AG09309 (cell line): ENCODE results near the gene SYCP3.
"Not testable (repeated sequence)": the region's sequence is repeated elsewhere in the genome, so short reads cannot be mapped to it uniquely, and the experiment has no call there.

ENCODE experiments used
- DNase-seq: peaks from one replicate; pipeline ENCODE4 v3.0.0-alpha.2; 2010; ENCODE audit warnings: low read depth
- H3K4me3 ChIP-seq: 2 replicates; pipeline ENCODE4 v1.5.1; 2011; ENCODE audit warnings: mild to moderate bottlenecking, low read depth, low read length, moderate library complexity; ENCODE audit not compliant: control insufficient read depth
- TF ChIP-seq, protein P1 (sequence below): IDR thresholded peaks from 2 replicates; pipeline ENCODE4 v1.5.1; 2011; ENCODE audit warnings: mild to moderate bottlenecking, low read depth, low read length, inconsistent platforms; ENCODE audit not compliant: insufficient read depth, control insufficient read depth; ENCODE audit errors: missing control alignments

The SYCP3 gene

GRCh38 chr12:101694986-101695385 lies 44.3 kb downstream of the SYCP3 start:
- DNase-seq: no peak
- TF ChIP-seq, protein P1, sequence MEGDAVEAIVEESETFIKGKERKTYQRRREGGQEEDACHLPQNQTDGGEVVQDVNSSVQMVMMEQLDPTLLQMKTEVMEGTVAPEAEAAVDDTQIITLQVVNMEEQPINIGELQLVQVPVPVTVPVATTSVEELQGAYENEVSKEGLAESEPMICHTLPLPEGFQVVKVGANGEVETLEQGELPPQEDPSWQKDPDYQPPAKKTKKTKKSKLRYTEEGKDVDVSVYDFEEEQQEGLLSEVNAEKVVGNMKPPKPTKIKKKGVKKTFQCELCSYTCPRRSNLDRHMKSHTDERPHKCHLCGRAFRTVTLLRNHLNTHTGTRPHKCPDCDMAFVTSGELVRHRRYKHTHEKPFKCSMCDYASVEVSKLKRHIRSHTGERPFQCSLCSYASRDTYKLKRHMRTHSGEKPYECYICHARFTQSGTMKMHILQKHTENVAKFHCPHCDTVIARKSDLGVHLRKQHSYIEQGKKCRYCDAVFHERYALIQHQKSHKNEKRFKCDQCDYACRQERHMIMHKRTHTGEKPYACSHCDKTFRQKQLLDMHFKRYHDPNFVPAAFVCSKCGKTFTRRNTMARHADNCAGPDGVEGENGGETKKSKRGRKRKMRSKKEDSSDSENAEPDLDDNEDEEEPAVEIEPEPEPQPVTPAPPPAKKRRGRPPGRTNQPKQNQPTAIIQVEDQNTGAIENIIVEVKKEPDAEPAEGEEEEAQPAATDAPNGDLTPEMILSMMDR: no peak
- no peak overlapping the region for H3K4me3 ChIP-seq

GRCh38 chr12:101694297-101694848 lies 44.9 kb downstream of the SYCP3 start:
- TF ChIP-seq, protein P1: no peak
- no peak for DNase-seq
- no peak overlapping the region for H3K4me3 ChIP-seq

DNA sequence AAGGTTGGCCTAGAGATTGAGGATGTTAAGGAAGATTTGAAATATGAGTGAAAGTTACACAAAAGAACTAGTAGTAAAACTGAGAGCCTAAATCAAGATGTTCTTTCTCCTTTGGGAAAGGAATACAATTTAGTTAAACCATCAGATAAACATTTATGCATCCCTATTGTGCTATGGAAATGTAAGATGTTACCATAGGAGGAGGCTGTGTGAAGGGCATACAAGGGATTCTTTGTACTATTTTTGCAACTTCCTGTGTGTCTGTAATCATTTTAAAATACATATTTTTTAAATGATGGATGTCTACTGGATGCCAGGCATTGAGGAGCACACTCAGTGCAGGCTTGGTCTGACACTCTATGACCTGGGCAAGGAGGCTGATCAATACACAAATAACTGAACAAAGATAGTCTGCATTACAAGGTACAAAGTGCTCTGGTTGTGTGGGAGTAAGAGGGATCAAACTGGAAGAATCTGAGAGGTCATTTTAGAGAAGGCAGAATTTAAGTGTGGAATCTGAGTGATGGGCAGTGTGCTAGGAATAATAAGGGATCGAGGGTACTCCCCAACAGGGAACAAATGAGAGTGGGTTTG lies 47.7 kb downstream of the SYCP3 start:
- H3K4me3 ChIP-seq: no peak overlapping the region

DNA sequence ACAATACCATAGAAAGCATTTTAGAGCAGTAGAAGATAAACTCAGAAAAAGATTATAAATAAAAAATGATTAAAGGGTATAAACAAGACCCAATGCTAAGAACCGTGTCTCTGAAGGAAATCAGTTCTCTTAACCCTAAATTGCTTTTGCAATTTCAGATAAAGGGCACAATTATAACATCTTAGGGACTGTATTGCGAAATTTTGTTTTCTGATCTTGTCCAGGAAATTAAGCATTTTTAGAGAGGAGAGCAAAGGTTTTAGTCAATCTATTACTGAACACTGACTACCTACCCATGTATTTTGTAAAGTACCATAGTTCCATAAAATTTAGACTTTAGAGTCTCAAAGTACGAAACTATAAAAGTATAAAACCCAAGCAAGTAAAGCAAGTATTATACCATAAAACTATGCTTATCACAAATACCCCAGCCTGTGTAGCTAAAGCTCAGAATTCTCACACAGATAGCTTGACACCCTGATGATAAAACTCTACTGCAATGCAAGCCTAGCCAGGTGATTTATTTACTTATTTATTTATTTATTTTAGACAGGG lies 48.6 kb downstream of the SYCP3 start:
- TF ChIP-seq, protein P1: no peak
- DNase-seq: no peak
- no peak overlapping the region for H3K4me3 ChIP-seq

More for the DNA sequence above, 47.7 kb downstream of the SYCP3 start:
- no peak for DNase-seq
- TF ChIP-seq, protein P1: no peak

GRCh38 chr12:101686176-101686575 lies 53.1 kb downstream of the SYCP3 start:
- no peak overlapping the region for H3K4me3 ChIP-seq
- DNase-seq: no peak
- TF ChIP-seq, protein P1: no peak

DNA sequence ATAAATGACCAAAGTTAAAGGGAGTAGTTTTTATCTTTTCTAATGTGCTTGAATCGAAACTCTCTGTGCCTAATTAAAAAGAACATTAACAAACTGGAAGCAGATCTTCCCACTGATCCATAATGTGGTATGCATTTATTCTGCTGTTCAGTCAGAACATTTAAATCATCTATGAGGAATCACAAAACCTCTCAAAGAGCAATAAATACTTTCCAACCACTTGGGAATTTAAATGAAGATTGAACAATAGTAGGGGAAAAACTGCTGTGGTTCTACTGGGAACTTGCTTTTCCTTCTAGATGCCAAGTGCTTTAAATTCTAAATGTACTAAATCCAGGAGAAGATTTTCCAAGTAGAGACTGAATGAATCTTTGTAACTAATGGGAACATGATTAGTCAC lies 54.2 kb downstream of the SYCP3 start:
- no peak overlapping the region for H3K4me3 ChIP-seq
- TF ChIP-seq, protein P1: no peak
- no peak for DNase-seq

- not testable (repeated sequence) for DNase-seq, H3K4me3 ChIP-seq
These were observed 57.6 kb downstream of the SYCP3 start for GRCh38 chr12:101681627-101682026.
